ENCODE measurements around the gene GRB10.

- TF ChIP-seq POLR2AphosphoS5 (IDR thresholded peaks at IDR 0.05) (no peak), RAD21 (conservative IDR thresholded peaks at IDR 0.05) (no peak), CTCF (IDR thresholded peaks at IDR 0.05; ENCODE audit: poor library complexity, severe bottlenecking) (no peak), EZH2 (IDR thresholded peaks at IDR 0.05; ENCODE audit: borderline replicate concordance, insufficient read depth, low read length, poor library complexity, severe bottlenecking) (no peak)
Measured at GRCh38 chr7:50788382-50788781, 5.7 kb upstream of the GRB10 start.
